HG02884 (cell line): ENCODE results near the gene ZNF212.

Experiments
- ATAC-seq: cut with Tn5 transposase; IDR thresholded peaks from one replicate; pipeline ENCODE4 v1.9.1; 2021; ENCODE audit warnings: mild to moderate bottlenecking, moderate library complexity; ENCODE audit not compliant: unreplicated experiment

ZNF212 gene

DNA sequence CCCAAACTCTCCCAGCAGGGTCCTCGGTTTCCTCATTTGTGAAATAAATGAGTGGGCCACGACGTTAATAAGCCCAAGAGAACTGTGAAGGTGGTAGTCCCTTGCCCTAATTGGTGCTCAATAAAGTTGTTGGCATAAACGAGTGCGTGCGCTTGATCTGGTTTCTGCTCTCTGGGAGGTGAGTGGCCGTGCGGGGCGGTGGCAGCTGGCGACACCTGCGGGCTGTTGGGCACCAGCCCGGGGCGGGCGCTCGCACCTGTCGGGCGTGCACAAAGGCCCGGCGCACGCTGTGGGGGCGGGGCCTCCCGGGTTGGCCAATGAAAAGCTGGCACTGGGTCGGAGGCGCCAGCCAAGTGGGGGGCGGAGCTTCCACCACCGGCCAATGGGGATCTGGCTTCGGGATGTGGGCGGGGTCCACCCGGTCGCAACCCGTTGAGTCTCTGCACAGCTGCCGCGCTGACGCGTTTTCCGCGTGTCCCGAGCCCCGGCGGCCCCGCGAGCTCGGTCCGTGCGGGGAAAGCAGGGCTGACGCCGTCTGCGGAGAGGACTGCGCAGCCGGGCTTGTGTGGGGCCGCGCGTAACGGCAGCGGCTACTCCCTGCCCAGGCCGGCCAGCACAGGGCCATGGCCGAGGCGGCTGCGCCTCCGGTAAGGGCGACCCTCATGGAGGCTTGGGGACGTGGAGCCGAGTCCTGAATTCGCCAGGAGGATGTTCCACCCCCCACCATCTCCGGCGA, 45.6 kb downstream of the ZNF212 start:
- peak; percentile 93 for ATAC-seq

DNA sequence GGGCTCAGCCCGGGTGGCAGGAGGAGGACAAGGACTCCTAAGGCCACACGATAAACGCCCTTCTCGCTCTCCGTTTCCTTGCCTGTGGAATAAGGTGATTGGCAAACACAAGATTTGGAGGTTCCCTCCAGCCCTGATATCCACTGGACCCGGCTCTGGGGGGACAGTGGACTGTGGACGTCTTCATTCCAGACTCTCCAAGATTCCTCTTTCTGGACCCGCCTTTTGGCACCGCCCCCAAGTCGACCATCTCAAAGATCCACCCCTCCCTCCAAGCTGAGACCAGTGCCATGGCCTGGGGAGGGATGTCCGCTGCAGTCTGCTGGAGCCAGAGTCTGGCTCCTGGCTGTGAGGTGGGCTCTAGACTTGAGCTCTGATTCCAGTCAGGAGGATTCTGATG, 46.2 kb downstream of the ZNF212 start:
- ATAC-seq = no peak

- ATAC-seq = no peak
Observed at GRCh38 chr7:149286811-149287400, 47.5 kb downstream of the ZNF212 start.

DNA sequence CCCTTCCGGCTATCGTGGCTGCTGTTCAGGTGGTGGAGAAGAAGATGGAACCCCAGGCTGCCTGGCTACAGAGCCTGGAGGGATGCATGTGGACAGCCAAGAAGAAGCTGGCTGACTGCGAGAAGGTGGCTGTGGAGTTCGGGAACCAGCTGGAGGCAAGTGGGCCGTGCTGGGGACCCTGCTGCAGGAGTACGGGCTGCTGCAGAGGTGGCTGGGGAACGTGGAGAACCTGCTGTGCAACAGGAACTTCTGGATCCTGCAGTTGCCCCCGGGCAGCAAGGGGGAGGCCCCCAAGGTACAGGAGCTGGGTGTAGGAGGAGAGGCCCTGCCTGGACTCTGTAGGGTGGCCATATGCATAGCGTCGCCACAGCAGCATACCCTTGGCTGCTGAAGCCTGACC, 48.2 kb downstream of the ZNF212 start:
- ATAC-seq = no peak

DNA sequence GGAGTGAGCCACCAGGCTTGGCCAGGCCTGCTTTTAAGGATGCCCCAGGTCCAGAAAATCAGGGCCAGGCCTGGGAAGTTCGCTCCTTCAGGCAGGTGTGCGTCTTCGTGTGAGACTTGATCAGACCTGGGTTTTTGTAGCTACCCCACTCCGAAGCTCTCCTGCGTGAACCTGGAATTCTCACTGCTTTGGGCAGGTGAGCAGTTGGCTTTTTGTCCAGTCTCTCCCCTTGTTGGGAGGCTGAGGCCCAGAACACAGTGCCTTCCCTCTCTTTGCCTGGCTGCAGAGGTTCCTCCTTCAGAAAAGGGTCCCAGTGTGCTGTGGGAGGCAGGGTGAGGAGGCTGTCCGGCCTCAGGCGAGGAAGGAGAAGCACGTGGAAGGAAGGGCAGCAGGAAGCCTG, 49.8 kb downstream of the ZNF212 start:
- no peak for ATAC-seq

DNA sequence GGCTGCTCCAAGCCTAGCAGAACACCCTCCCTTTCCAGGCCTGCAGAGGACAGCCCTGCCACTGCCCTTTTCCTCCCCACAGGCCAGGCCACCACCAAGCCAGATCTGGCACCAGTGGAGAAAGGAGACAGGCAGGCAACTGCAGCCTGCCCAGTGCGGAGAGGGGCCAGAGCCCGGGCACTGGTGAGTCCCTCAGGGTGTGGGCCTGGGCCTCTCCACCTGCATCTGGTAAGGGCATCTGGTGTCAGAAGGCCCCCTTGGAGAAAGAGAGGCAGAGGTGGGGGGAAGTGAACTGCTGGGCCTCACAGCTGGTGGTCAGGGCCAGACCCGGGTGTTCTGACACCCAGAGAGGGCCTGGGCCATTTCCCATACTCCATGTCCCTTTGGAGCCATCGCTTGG, 50.4 kb downstream of the ZNF212 start:
- no peak for ATAC-seq

DNA sequence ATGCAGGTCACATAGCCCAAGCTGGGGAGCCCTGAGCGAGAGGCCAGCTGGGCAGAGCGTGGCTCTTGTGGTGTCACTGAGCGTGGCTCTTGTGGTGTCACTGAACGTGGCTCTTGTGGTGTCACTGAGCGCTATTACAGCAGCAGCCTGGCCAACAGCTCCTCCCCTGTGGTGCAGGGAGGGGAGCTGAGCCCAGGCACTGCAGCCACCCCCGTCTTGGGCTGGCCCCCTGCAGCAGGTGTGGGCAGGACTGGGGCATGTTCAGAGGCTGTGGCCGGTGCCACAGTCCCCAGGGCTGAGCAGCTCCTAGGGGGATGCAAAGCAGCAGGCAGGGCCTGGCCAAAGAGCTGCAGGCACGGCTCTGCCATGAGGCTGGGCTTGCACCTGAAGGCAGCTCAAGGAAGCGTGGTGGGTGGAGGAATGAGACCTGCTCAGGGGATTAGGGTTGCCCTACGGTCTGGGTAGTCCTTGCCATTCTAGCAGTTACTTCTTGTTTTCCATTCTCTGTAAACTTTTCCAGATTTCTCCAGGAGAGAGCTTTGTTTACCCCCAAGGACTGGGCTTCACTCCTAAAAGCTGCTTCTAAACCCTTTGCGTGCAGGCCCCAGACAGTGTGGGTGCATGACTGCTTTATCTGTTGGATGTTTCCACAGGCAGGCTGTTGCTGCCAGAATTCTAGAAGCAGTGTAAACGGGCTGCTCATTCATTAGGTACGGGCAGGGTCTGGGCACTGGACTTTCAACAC, 51.8 kb downstream of the ZNF212 start:
- ATAC-seq = no peak

DNA sequence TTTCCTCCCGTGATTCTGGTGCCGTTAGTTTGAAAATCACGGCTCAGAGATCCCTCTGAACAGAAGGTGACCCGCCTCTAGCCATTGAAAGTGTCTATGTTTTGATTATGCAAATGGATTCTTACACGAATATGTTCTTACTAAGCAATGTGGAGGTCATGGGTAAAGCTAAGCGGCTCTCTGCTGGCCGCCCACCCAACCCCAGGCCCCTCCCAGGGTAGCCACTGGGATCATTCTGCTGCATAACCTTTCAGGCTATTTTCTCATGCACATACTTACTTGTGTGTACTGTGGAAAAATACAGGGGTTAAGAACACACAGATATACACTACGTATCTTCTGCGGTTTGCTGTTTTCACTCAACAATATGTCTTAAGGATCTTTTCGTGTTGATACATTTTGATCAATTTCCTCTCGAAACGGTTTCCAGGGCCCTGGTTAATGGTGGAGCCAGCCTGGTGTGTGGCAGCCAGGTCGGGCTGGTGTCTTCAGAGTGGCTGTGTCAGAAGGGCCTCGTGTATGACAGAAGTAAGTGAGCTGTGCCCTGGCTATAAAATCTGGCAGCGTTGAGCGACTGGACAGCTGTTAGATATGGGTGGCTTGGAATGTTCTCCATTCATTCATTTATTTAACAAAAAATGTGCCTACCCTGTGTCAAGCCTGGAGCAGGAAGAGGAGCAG, 52.5 kb downstream of the ZNF212 start:
- no peak for ATAC-seq

GRCh38 chr7:149292462-149292823, 53.0 kb downstream of the ZNF212 start:
- no peak for ATAC-seq

GRCh38 chr7:149293338-149293737, 53.9 kb downstream of the ZNF212 start:
- no peak for ATAC-seq

DNA sequence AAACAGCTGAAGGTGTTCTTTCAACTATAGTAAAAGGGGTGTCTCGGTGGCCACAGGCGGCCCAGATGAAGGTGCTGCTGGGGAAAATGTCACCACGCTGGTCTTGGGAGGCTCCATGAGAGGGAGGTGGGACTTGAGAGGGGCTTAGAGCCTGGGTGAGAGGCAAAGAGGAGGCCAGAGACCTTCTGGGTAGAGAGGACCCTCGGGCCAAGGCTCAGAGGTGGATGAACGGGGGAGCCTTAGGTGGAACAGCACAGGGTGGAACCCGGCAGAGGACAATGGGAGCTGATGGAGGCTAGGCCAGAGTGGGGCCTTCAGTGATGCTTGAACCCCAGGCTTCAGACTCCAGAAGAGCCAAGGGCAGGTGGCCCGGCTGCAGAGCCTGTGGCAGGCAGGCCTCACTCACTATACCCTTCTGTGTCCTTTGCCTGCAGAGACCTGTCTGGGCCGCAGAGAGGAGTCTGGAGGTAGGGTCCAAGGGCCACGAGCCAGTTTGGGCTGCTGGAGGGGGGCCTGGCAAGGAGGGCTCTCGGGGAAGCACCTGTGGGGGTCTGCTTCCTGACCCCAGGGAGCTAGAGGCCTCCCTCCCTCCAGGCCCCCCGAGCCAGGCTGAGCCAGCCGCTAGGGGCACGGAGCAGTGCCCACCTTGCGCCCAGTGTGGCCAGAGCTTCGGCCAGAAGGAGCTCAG, 54.6 kb downstream of the ZNF212 start:
- no peak for ATAC-seq

- no peak for ATAC-seq
Observed at GRCh38 chr7:149294634-149295480, 55.4 kb downstream of the ZNF212 start.

DNA sequence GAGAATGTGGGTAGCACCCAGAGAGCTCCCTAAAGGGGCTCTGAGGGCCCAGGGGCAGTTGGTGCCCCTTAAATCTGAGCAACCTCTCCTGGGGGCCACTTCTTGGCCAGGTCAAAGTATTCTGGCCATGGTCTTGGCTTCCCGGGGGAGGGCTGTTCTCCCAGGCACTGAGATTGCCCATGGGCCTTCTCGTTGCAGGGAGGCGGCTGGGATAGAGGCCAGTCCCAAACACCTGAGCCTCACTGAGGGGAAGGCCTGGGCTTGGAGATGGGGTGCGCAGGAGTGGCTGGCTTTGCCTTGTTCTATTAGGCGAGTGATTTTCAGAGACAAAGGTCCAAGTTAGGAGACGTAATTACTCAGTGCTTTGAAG, 56.0 kb downstream of the ZNF212 start:
- ATAC-seq = no peak

- no peak for ATAC-seq
Observed at GRCh38 chr7:149296368-149296767, 56.9 kb downstream of the ZNF212 start.

- ATAC-seq = no peak
Observed at GRCh38 chr7:149297034-149297755, 57.7 kb downstream of the ZNF212 start.

- no peak for ATAC-seq
Observed at GRCh38 chr7:149300620-149301285, 61.3 kb downstream of the ZNF212 start.

DNA sequence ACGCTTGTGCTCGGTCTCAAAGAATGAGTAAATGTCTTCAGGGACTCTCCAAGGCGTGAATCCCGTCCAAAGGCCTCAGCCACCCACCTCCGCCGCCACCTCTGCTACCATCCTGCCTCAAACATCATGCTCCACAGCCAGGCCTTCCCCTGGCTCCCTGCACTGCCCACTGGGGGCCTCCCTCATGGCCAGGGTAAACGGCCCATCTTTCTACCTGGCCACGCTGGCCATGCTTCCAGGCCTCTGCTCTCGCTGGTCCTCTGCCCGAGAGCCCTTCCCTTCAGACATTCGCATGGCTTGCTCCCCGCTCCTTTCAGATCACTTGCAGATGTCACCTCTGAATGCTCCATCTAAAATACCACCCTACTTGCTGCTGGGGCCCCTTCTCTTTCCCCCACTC, 62.8 kb downstream of the ZNF212 start:
- ATAC-seq = no peak

- ATAC-seq = no peak
Observed at GRCh38 chr7:149302865-149303264, 63.4 kb downstream of the ZNF212 start.

GRCh38 chr7:149304006-149304405, 64.6 kb downstream of the ZNF212 start:
- no peak for ATAC-seq
